NAMALWA (cell line): ENCODE data around the gene MTA2.
A peak's percentile ranks its signal among the peaks of the same experiment; 100 is the strongest.
"Not testable (repeated sequence)": the region's sequence is repeated elsewhere in the genome, so short reads cannot be mapped to it uniquely, and the experiment has no call there.

ENCODE experiments used
- DNase-seq: peaks from one replicate; pipeline ENCODE4 v3.0.0-alpha.2; 2015; ENCODE audit warnings: low spot score

Gene MTA2

DNA sequence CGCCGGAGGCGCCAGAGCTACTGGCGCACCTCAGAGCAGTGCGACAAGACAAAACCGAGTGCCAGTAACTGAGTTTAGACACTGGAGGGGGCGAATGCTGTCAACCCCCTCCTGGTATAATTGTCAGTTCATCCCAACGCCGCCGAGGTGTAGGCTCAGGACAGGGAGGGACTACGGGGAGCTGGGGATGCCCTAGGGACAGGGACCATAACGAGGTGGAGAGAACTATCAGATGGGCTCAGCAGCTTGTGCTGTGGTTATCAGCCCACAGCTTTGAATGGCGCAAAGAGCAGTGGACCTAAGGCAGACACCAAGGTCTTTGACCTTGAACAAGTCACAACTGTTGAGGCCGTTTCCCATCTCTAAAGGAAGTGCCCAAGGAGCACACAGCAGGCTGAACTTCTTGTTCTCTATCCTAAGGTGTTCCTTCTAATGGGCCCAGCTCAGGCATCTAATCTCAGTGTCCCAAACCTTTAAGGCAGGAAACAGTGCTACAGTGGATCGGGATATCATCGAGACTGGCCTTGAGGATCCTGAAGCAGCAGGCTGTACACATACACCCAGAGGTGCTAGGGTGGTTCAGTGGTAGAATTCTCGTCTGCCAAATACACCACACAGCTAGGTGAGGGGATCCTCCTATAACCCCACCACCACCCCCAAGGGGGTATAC lies 9.4 kb downstream of the MTA2 start:
- no peak for DNase-seq

GRCh38 chr11:62591448-62592145 lies 10.1 kb downstream of the MTA2 start, which contains the start of gene TUT1:
Gene TUT1, minus strand, starts transcription at chr11:62591523. Its CDS starts 38 bp downstream, at chr11:62591485.
- peak; percentile 99 for DNase-seq

DNA sequence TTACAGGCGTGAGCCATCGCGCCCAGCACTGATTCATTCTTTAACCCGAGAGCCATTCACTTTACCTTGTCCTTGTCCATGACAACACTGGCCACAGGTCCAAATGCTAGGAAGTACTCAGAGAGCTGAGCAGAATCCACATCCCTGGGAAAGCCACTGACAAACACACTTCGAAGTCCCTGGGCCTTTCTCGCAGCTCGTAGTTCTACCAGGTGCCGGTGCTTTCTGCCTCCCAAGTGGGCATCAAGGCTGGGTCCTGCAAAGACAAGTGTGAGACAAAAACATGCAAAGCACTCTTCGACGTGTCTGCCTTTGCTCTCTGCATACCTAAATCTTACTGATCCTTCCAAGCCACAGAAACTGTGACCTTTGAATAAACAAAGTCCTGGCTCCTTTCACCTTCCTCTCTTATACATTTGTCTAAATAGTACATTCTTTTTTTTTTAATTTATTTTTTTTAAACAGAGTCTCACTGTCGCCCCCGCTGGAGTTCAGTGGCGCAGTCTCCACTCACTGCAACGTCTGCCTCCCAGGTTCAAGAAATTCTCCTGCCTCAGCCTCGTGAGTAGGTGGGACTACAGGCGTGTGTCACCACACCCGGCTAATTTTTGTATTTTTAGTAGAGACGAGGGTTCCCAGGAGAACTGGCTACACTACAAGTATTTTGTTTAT lies 12.6 kb downstream of the MTA2 start:
- peak; percentile 68 for DNase-seq

- not testable (repeated sequence) for DNase-seq
Measured at GRCh38 chr11:62585356-62585755, 16.3 kb downstream of the MTA2 start.

GRCh38 chr11:62581735-62582134 lies 19.9 kb downstream of the MTA2 start:
- DNase-seq: not testable (repeated sequence)

GRCh38 chr11:62580959-62581715 lies 20.5 kb downstream of the MTA2 start:
- DNase-seq: no peak

DNA sequence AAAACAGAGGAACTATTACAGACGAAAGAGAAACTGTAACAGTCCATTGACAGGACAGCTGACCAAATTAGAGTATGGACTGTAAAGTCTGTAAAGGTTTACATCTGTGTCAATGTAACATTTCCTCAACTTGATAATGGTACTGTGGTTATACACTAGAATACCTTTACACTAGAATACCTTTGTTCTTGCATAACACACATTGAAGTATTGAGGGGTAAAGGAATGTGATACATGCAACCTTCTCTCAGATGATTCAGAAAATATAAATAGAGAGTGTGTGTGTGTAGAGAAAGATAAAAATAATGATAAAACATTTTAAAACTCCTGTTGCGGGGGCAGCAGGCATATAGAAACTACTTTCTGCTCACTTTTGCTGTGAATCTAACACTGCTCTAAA lies 22.4 kb downstream of the MTA2 start:
- DNase-seq: no peak

DNA sequence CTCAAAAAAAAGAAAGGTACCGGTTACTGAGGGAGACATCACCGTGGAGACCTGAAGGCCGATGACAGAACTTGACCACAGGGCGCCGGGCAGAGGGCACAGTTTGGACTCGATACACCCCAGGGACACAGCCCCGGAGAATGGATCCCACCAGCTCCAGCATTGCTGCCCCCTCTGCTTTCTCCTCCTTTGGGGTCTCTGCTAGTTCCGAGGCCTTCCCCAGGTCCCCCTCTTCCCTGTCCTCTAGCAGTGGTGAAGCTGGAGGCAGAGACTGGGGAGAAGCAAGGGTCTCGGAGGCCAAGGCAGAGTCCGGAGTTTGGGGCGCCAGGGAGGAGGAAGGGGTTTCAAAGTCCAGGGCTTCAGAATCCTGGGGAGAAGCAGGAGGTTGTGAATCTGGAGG lies 23.1 kb downstream of the MTA2 start:
- DNase-seq: no peak

DNA sequence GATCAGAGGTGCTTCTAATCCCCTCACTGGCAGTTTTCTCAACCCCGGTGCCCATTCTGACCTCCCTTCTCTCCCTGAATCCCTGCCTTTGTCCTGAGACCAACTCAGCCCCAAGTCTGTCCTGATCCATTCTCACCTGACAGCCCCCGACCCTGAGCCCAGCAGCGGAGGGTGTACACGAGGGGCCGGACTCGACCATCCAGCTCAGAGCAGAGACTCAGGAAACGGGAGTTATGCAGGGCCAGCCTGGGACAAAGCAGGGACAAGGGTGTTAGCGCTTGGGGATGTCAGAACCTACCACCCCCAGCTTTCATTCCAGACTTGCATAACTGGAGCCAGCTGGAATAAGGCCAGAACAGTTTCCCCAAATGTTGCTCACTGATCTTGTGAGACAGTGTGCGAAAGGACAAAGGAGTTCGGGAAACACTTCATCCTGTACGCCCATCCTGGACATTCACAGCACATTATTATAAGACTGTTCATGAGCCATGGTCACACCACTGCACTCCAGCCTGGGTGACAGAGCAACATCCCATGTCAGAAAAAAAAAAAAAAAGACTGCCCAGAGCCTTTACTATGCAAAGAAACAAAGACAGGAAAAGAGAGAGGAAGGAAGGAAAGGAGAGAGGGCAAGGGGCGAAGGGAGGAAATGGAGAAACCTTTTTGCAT lies 24.5 kb downstream of the MTA2 start:
- no peak for DNase-seq

- no peak for DNase-seq
Measured at GRCh38 chr11:62575837-62576236, 25.8 kb downstream of the MTA2 start.

GRCh38 chr11:62575156-62575555 lies 26.5 kb downstream of the MTA2 start:
- no peak for DNase-seq

DNA sequence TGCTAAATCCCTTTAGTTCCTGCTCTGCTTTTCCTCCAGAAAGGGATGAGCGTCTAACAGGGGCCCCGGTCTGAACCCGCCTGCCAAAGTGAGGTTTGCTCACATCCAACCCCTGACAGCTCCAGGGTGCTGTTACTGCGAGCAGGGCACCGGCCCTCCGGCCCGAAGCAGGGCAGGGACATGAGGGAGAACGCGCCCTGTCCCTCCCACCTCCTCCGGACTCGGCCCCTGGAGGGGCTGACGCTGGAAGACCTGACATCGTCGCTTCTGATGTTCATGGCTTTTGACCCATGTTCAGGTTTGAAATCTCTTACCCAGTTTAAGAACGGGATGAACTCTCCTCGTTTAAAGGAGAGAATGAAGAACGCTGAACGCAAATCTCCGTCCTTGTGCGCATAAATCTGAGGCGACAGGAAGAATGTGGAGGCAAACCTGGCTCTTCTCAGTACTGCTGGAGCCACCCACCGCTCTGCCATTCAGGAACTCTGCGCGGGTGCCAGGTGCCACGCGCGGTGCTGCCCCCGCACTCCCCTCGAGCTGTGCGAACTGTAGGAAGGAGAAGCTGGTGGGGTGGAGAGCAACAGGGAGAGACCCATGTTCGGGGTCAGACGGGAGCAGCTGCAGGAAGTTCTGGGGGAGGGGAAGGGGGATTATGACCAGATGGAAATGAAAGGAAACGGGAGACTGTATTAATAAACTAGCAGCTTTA lies 27.1 kb downstream of the MTA2 start:
- peak; percentile 41 for DNase-seq

GRCh38 chr11:62573592-62574362 lies 27.9 kb downstream of the MTA2 start, which contains the start of gene EEF1G:
Gene EEF1G, minus strand, starts transcription at chr11:62573891. Its CDS starts 49 bp downstream, at chr11:62573842.
- DNase-seq: peak; percentile 100

DNA sequence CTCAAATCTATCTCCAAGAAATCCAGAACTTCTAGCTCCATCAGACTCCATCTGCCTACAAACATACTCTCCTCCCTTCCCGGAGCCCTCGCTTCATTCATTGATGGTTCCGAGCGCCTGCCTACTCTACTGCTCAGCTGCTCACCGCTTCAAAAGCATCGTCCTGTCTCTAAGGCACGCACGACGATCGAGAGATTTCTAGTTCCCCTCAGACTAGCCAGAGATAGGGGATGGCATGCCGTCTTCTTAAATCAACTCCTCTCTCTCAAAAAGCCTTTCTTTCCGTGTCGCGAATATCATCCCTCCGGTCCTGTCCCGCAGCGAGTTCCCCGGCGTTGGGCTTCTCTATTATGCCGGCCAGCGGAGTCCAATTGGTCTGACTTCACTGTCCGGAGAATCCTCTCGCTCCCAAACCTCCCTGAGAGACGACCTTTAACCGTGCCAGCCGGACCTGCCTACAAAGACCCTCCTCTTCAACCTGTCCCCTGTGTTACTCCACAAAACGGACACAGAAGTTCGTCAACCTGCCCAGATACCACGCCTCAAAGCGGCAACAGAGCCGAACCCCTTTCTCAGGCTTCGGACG lies 28.6 kb downstream of the MTA2 start:
- peak; percentile 53 for DNase-seq

DNA sequence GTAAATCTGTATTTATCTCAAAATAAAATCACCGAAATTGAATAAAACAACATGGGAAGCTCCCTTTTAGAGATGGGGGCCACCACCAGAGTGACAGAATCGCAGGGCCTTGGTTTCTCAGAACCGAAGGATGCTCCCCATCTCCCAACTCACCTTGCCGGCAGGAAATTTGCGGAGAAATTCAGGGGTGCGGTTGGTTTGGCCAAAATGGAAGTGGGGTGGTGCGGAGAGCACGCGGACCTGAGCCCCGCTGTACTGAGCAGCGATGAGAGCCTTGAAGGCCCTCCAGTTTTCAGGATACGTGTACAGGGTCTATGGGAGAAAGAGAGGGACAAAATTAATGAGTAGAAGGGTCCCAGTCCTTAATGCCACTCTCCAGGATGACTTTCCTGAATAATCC lies 29.2 kb downstream of the MTA2 start:
- no peak for DNase-seq

GRCh38 chr11:62571493-62571892 lies 30.2 kb downstream of the MTA2 start:
- not testable (repeated sequence) for DNase-seq

GRCh38 chr11:62570903-62571302 lies 30.8 kb downstream of the MTA2 start:
- DNase-seq: not testable (repeated sequence)

GRCh38 chr11:62569611-62570010 lies 32.1 kb downstream of the MTA2 start:
- DNase-seq: no peak

DNA sequence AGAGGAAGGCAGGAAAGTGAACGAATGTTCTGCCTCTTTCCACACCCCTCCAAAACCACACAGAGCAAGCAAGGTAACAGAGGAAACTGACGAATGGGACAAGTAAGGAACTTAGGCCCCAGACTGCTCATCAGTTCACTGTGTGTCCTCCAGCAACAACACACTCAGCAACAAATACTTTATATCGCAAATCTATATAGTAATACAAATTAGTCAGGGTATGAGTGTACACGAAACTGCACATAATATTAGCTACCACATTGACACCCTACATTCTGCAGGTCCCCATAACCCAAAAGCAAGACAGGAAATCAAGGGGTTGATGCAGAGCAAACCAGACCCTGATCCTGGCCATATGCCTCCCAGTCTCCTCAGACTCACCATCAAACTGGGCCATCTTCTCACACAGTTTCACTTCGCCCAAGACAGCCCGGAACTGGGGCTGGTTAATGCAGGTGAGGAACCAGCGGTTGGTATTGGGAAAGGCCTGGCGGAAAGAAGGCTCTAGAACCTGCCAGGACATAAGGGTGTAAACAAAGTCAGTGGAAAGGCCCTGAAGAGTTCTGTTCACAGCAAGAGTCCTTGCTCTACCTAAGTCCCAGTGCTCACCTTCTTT lies 34.5 kb downstream of the MTA2 start:
- no peak for DNase-seq
